K562 (cell line): ENCODE results near the gene HTT-AS. TPM values are rescaled to one million over a fixed set of nuclear protein-coding genes. Genes with fewer than 3 reads are reported as not detected.

ENCODE experiments used
- ATAC-seq: fragments of 200-7000 bp; cut with Tn5 transposase; 3 replicates; pipeline ENCODE4 v1.9.1; 2020; ENCODE audit warnings: moderate library complexity
- BruUV-seq: library from RNA; stranded (reverse); fragments of 400-500 nt; replicated peaks from 2 replicates; lab custom pipeline; 2021; lab: Mats Ljungman, UMichigan
- CTCF ChIA-PET: fragments of 300-600 bp; formaldehyde crosslinking; extraction: SDS; loops from one replicate; lab custom pipeline; 2021; ENCODE audit warnings: low intra/inter-chr PET ratio; lab: Yijun Ruan, JAX
- POLR2A ChIA-PET: fragments of 300-600, 350-650 bp; sonication (Branson Sonifier 250); formaldehyde crosslinking; extraction: SDS; loops from one replicate; lab custom pipeline; 2021; ENCODE audit warnings: antibody characterized with exemption, inconsistent platforms; lab: Yijun Ruan, JAX
- DNase-seq, 4 experiments: peaks; one replicate each; pipeline versions ENCODE4 v3.0.0 to v3.0.0-alpha.2; 2011 to 2018; ENCODE audit warnings: low spot score in 3 of 4, mixed read lengths in 3 of 4; ENCODE audit errors: extremely low read depth in 1 of 4
- FAIRE-seq: peaks from 2 replicates; lab custom pipeline; 2011; peaks lifted over from hg19 to GRCh38; lab: Jason Lieb, UNC
- H2AFZ ChIP-seq: 2 replicates; pipeline ENCODE4 v1.6.0; 2011; ENCODE audit warnings: low read depth, low read length, control low read depth, inconsistent platforms
- H3K27ac ChIP-seq: fragments of 200-600 bp; 3 replicates; pipeline ENCODE4 v1.8.0; 2011; ENCODE audit warnings: low read depth, mild to moderate bottlenecking, control low read depth, inconsistent platforms, low read length, moderate library complexity, mixed read lengths; ENCODE audit errors: extremely low read depth
- H3K27me3 ChIP-seq, 2 experiments: fragments of 300-600 bp in 1 of 2; 2 replicates in 1 of 2; 3 replicates in 1 of 2; pipeline versions ENCODE4 v1.6.0 to v1.8.0; 2011; ENCODE audit warnings: inconsistent platforms in 2 of 2, low read length in 2 of 2, mild to moderate bottlenecking in 1 of 2, mixed read lengths in 1 of 2, moderate library complexity in 1 of 2; ENCODE audit not compliant: control insufficient read depth in 2 of 2, insufficient read depth in 2 of 2
- H3K36me3 ChIP-seq: fragments of 300-600 bp; 3 replicates; pipeline ENCODE4 v1.8.0; 2011; ENCODE audit warnings: mild to moderate bottlenecking, low read length, inconsistent platforms; ENCODE audit not compliant: control insufficient read depth, insufficient read depth
- H3K4me1 ChIP-seq, 2 experiments: fragments of 200-600 bp in 1 of 2; replicated peaks in 1 of 2; 2 replicates in 1 of 2; 3 replicates in 1 of 2; pipeline versions ENCODE4 v1.5.1 to v1.8.0; 2011; ENCODE audit warnings: inconsistent platforms in 2 of 2, low read length in 2 of 2, mild to moderate bottlenecking in 1 of 2, mixed read lengths in 1 of 2, moderate library complexity in 1 of 2; ENCODE audit not compliant: control insufficient read depth in 2 of 2, insufficient read depth in 2 of 2
- H3K4me2 ChIP-seq: 2 replicates; pipeline ENCODE4 v1.6.1; 2011; ENCODE audit warnings: low read length, control low read depth, inconsistent platforms, mixed read lengths; ENCODE audit not compliant: insufficient read depth
- H3K4me3 ChIP-seq: fragments of 200-600 bp; sonication (generic), shearing (Covaris generic); 2 replicates; pipeline ENCODE4 v1.5.1; 2016; ENCODE audit warnings: control low read depth, inconsistent platforms
- H3K79me2 ChIP-seq: fragments of 200-600 bp; 3 replicates; pipeline ENCODE4 v1.8.0; 2011; ENCODE audit warnings: low read length, inconsistent platforms; ENCODE audit not compliant: control insufficient read depth, insufficient read depth
- H3K9ac ChIP-seq, 2 experiments: 2 replicates each; pipeline versions ENCODE4 v1.6.0 to v1.6.1; 2011; ENCODE audit warnings: low read depth in 2 of 2, low read length in 2 of 2, control low read depth in 1 of 2, inconsistent platforms in 1 of 2, mild to moderate bottlenecking in 1 of 2, mixed read lengths in 1 of 2; ENCODE audit not compliant: insufficient read depth in 1 of 2
- H3K9me1 ChIP-seq: one replicate; pipeline ENCODE4 v1.6.0; 2011; ENCODE audit warnings: inconsistent platforms, mild to moderate bottlenecking, low read length, moderate library complexity; ENCODE audit not compliant: control insufficient read depth, insufficient read depth
- H3K9me3 ChIP-seq: replicated peaks from 2 replicates; pipeline ENCODE4 v1.5.1; 2011; ENCODE audit warnings: low read depth, low read length, inconsistent platforms; ENCODE audit not compliant: control insufficient read depth, insufficient read depth
- H4K20me1 ChIP-seq: replicated peaks from 2 replicates; pipeline ENCODE4 v1.6.1; 2011; ENCODE audit warnings: low read length, inconsistent platforms, mixed read lengths; ENCODE audit not compliant: control insufficient read depth, insufficient read depth
- HEY1 ChIP-seq: fragments of 250-450 bp; sonication (Bioruptor Pico); IDR thresholded peaks from 2 replicates; pipeline ENCODE4 v1.5.0; 2020; ENCODE audit warnings: mild to moderate bottlenecking, moderate library complexity, borderline replicate concordance
- HNRNPH1 ChIP-seq: fragments of 200-400 bp; formaldehyde crosslinking; optimal IDR thresholded peaks from 2 replicates; pipeline ENCODE3; 2017; ENCODE audit warnings: low read depth, mild to moderate bottlenecking, low read length, moderate library complexity
- KDM4B ChIP-seq, 2 experiments: fragments of 450-650 bp in 1 of 2; sonication (generic) in 1 of 2; IDR thresholded peaks; 2 replicates each; pipeline ENCODE4 v1.6.1; 2016 to 2017; ENCODE audit warnings: borderline replicate concordance in 2 of 2, antibody characterized with exemption in 1 of 2, low read depth in 1 of 2, mild to moderate bottlenecking in 1 of 2
- ZNF316 ChIP-seq: fragments of 450-650 bp; IDR thresholded peaks from 2 replicates; pipeline ENCODE4 v1.6.1; 2016
- ZNF436 ChIP-seq: fragments of 250-450, 450-650 bp; sonication (Bioruptor Pico); formaldehyde crosslinking; IDR thresholded peaks from 2 replicates; pipeline ENCODE4 v1.7.0; 2020; ENCODE audit warnings: mild to moderate bottlenecking
- ZNF707 ChIP-seq: fragments of 250-450 bp; sonication (Bioruptor Pico); conservative IDR thresholded peaks from 2 replicates; pipeline ENCODE4 v1.8.0; 2022; ENCODE audit warnings: inconsistent platforms, mild to moderate bottlenecking, moderate library complexity
- WGBS: fragments of 100-300 bp; shearing (Covaris generic); methylation state at CpG from one replicate; pipeline ENCODE4 v1.1.6; 2016; ENCODE audit warnings: low coverage, mixed read lengths; ENCODE audit not compliant: insufficient coverage; ENCODE audit errors: missing lambda C conversion rate; 5-methylcytosine and 5-hydroxymethylcytosine counted together
- in situ Hi-C: fragments of 300-500 bp; cut with MboI; formaldehyde crosslinking; loops from 4 replicates; pipeline ENCODE4 v1.15.0; 2018; ENCODE audit warnings: inconsistent platforms, mixed read lengths
- intact Hi-C: fragments of 100-400 bp; cut with micrococcal nuclease; formaldehyde crosslinking; loops from 2 replicates; pipeline ENCODE4 v1.14.2; 2022
- polyA plus RNA-seq, 8 experiments: library from polyadenylated mRNA; depleted of rRNA in 4 of 8; stranded (reverse) in 5 of 8; unstranded in 3 of 8; fragments of >200 nt; fragmentation: Nextera tagmentation in 2 of 8; fragmentation: Illumina TruSeq in 1 of 8; extraction: Ambion mirVana in 2 of 8; extraction: Trizol in 1 of 8; gene quantifications; 2 replicates each; pipeline versions ENCODE4 v1.2.1 to v1.2.3, GENCODE V29; 2011 to 2014; ENCODE audit warnings: inconsistent platforms in 1 of 8, missing spikeins in 1 of 8
- total RNA-seq, 7 experiments: library from RNA; depleted of rRNA in 6 of 7; stranded (reverse); fragments of >200 nt in 6 of 7; fragmentation: Illumina TruSeq in 2 of 7; extraction: Trizol in 2 of 7; gene quantifications; 2 replicates each; pipeline versions ENCODE4 v1.2.1 to v1.2.3, GENCODE V29; 2011 to 2021; ENCODE audit warnings: low replicate concordance in 1 of 7
- TF ChIP-seq, protein P1 (sequence below), 3 experiments: fragments of 200-800 bp in 1 of 3; fragments of 250-450 bp in 1 of 3; fragments of 450-650 bp in 1 of 3; sonication (Bioruptor Pico) in 1 of 3; sonication (Bioruptor generic) in 1 of 3; formaldehyde crosslinking in 1 of 3; IDR thresholded peaks; 2 replicates each; pipeline versions ENCODE4 v1.6.1 to v1.8.0; 2016 to 2022; ENCODE audit warnings: mild to moderate bottlenecking in 2 of 3, missing genetic modification characterization in 2 of 3, missing compliant biosample characterization in 1 of 3, moderate library complexity in 1 of 3
- TF ChIP-seq, protein P2 (sequence below): fragments of 250-450 bp; sonication (Bioruptor Pico); IDR thresholded peaks from 2 replicates; pipeline ENCODE4 v1.4.0; 2020; ENCODE audit warnings: mild to moderate bottlenecking

HTT-AS gene
- total and polyA plus RNA-seq, 9 of the 15 experiments (the other 6 are each of a cell fraction or from before 2014, with no cell fraction given) = not detected

DNA sequence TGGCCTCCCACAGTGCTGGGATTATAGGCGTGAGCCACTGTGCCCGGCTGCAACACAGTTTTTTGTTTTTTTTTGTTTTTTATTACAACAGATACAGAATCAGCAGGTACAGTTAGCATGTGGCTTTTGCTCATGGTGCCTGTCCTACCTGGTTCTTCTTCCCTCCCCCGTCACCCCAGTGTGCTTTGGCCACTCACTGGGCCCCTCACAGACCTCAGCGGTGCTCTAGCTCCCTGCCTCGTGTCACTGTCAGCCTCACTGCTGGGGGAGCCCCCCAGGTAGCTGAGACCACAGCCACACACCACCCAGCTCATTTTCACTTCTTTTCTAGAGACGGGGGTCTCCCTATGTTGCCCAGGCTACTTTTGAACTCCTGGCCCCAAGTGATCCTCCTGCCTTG lies 38.7 kb downstream of the HTT-AS start:
- TF ChIP-seq, protein P1, sequence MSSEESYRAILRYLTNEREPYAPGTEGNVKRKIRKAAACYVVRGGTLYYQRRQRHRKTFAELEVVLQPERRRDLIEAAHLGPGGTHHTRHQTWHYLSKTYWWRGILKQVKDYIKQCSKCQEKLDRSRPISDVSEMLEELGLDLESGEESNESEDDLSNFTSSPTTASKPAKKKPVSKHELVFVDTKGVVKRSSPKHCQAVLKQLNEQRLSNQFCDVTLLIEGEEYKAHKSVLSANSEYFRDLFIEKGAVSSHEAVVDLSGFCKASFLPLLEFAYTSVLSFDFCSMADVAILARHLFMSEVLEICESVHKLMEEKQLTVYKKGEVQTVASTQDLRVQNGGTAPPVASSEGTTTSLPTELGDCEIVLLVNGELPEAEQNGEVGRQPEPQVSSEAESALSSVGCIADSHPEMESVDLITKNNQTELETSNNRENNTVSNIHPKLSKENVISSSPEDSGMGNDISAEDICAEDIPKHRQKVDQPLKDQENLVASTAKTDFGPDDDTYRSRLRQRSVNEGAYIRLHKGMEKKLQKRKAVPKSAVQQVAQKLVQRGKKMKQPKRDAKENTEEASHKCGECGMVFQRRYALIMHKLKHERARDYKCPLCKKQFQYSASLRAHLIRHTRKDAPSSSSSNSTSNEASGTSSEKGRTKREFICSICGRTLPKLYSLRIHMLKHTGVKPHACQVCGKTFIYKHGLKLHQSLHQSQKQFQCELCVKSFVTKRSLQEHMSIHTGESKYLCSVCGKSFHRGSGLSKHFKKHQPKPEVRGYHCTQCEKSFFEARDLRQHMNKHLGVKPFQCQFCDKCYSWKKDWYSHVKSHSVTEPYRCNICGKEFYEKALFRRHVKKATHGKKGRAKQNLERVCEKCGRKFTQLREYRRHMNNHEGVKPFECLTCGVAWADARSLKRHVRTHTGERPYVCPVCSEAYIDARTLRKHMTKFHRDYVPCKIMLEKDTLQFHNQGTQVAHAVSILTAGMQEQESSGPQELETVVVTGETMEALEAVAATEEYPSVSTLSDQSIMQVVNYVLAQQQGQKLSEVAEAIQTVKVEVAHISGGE (CRISPR knock-in tag; IDR thresholded peaks at IDR 0.05) = no peak
- no peak for TF ChIP-seq HEY1 (CRISPR knock-in tag)
- no peak for TF ChIP-seq KDM4B (IDR thresholded peaks at IDR 0.05; ENCODE audit: borderline replicate concordance in 2 of 2, low read depth in 1 of 2)
- TF ChIP-seq ZNF436 (CRISPR knock-in tag) = no peak
- no peak for TF ChIP-seq ZNF707 (CRISPR knock-in tag)
- TF ChIP-seq HNRNPH1 = no peak
- TF ChIP-seq ZNF316 = no peak
- TF ChIP-seq, protein P2, sequence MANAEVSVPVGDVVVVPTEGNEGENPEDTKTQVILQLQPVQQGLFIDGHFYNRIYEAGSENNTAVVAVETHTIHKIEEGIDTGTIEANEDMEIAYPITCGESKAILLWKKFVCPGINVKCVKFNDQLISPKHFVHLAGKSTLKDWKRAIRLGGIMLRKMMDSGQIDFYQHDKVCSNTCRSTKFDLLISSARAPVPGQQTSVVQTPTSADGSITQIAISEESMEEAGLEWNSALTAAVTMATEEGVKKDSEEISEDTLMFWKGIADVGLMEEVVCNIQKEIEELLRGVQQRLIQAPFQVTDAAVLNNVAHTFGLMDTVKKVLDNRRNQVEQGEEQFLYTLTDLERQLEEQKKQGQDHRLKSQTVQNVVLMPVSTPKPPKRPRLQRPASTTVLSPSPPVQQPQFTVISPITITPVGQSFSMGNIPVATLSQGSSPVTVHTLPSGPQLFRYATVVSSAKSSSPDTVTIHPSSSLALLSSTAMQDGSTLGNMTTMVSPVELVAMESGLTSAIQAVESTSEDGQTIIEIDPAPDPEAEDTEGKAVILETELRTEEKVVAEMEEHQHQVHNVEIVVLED (CRISPR knock-in tag) = no peak
- CTCF ChIA-PET = no interaction called here
- H3K9me3 ChIP-seq = no peaks in the 10 kb centered on the region
- H3K27me3 ChIP-seq = peaks cover 58 to 92% of the 10 kb centered on the region in 2 experiments
- H3K27ac ChIP-seq = no peak overlapping the region
- no peaks in the 10 kb centered on the region for H3K36me3 ChIP-seq
- H3K4me1 ChIP-seq = peaks cover 0 to 15% of the 10 kb centered on the region in 2 experiments; a peak in 3 of 5 replicates
- no peak overlapping the region for H3K4me3 ChIP-seq
- H4K20me1 ChIP-seq = no peaks in the 10 kb centered on the region; the same call in 1 of the 2 replicates
- 6% methylated on average over 6 of the region's 6 CpGs for WGBS
- H3K9ac ChIP-seq = no peak overlapping the region
- FAIRE-seq (no peak), ATAC-seq (no peak), DNase-seq (no peak)
- H3K4me2 ChIP-seq = peak overlapping the region; percentile 23; the same call in 1 of the 2 replicates
- H2AFZ ChIP-seq = peak overlapping the region; percentile 68; the same call in 1 of the 2 replicates
- no TSS peak for BruUV-seq
- no peaks in the 10 kb centered on the region for H3K9me1 ChIP-seq
- POLR2A ChIA-PET = no interaction called here
- H3K79me2 ChIP-seq = no peaks in the 10 kb centered on the region
- in situ Hi-C loops (no loop called here), intact Hi-C loops (loop anchor here (5.0 kb wide), 1 partner anchor 273 kb away; no protein-coding TSS in a partner anchor)
